ENCODE results near the gene WIF1. TPM values are rescaled to one million over a fixed set of nuclear protein-coding genes. Genes with fewer than 3 reads are reported as not detected.

The WIF1 gene
- total and polyA plus RNA-seq, 2 of the 4 experiments (the other 2 are of a cell fraction) = not detected

GRCh38 chr12:65090461-65090860, 30.6 kb downstream of the WIF1 start:
- Histone ChIP-seq H3K36me3 (ENCODE audit: control insufficient read depth, insufficient read depth, low read length) (no peaks in the 10 kb centered on the region), H3K27ac (ENCODE audit: insufficient read depth, low read length) (no peak overlapping the region), H4K20me1 (ENCODE audit: insufficient read depth, low read length) (no peaks in the 10 kb centered on the region), H3K23ac (ENCODE audit: low read depth, low read length) (no peak overlapping the region), H3K9me1 (ENCODE audit: insufficient read depth, low read length) (no peaks in the 10 kb centered on the region), H4K5ac (ENCODE audit: low read depth, low read length) (no peak overlapping the region), H3K9me3 (ENCODE audit: control insufficient read depth, insufficient read depth, low read length) (no peaks in the 10 kb centered on the region), H3K9ac (ENCODE audit: low read depth, low read length) (no peak overlapping the region), H3K18ac (ENCODE audit: low read depth, low read length) (no peak overlapping the region), H2AFZ (replicated peaks; ENCODE audit: low read length, poor library complexity) (no peak overlapping the region), H4K91ac (ENCODE audit: insufficient read depth, low read depth, low read length) (no peak overlapping the region), H2AK5ac (ENCODE audit: low read depth, low read length) (no peak overlapping the region), H3K27me3 (ENCODE audit: control insufficient read depth, insufficient read depth, low read length) (peaks cover 11% of the 10 kb centered on the region), H3K4me1 (ENCODE audit: control insufficient read depth, insufficient read depth, low read length) (no peaks in the 10 kb centered on the region), H3K56ac (ENCODE audit: extremely low read depth, insufficient read depth, low read length) (no peak overlapping the region), H3K4ac (ENCODE audit: low read depth, low read length) (no peak overlapping the region), H3K14ac (replicated peaks; ENCODE audit: low read depth, low read length) (no peak overlapping the region), H3K79me1 (ENCODE audit: low read depth in 1 of 2, low read length in 2 of 2) (no peaks in the 10 kb centered on the region), H2BK15ac (ENCODE audit: low read depth, low read length) (no peak overlapping the region), H2AK9ac (replicated peaks; ENCODE audit: low read depth, low read length, poor library complexity) (no peak overlapping the region), H4K8ac (ENCODE audit: low read depth in 2 of 2, low read length in 2 of 2) (no peak overlapping the region), H2BK5ac (ENCODE audit: low read depth, low read length, poor library complexity, severe bottlenecking) (no peak overlapping the region), H2BK20ac (ENCODE audit: low read depth, low read length) (no peak overlapping the region), H3K4me3 (ENCODE audit: insufficient read depth, low read depth, low read length) (no peak overlapping the region), H2BK120ac (ENCODE audit: low read depth, low read length) (no peak overlapping the region), H3K4me2 (ENCODE audit: low read depth, low read length) (no peak overlapping the region)
- ChIA-PET POLR2A (ENCODE audit: unreplicated experiment) (no interaction called here), CTCF (no interaction called here)
- no peak for DNase-seq
- intact Hi-C loops (cut with micrococcal nuclease) (no loop called here), in situ Hi-C loops (cut with MboI; ENCODE audit: low sequenced_read_pairs) (no loop called here), dilution Hi-C loops (cut with HindIII; ENCODE audit: low sequenced_read_pairs, unreplicated experiment) (no loop called here)
- no peak for TF ChIP-seq CHD1 (IDR thresholded peaks at IDR 0.05; ENCODE audit: low read depth, low read length)
- TF ChIP-seq ELK1 (IDR thresholded peaks at IDR 0.05; ENCODE audit: borderline replicate concordance, low read depth, low read length) = no peak
- TF ChIP-seq SMC3 (IDR thresholded peaks at IDR 0.05; ENCODE audit: low read depth, low read length) = no peak
- no peak for TF ChIP-seq CEBPB (IDR thresholded peaks at IDR 0.05; ENCODE audit: low read depth, low read length)
- 50% methylated on average over 2 of the region's 2 CpGs; no CpG with 5 or more reads in 1 of the 2 experiments for WGBS, 2 experiments (ENCODE audit: extremely low coverage in 2 of 2, insufficient read length in 1 of 2)
- no TSS peak for BruUV-seq (replicated peaks)
- ATAC-seq (ENCODE audit: low read depth) = no peak

All from IMR-90 (cell line).